ENCODE data around the gene VPS39. TPM values are rescaled to one million over a fixed set of nuclear protein-coding genes. Genes with fewer than 3 reads are reported as not detected.
A peak's percentile ranks its signal among the peaks of the same experiment; 100 is the strongest.

VPS39 gene
- total and polyA plus RNA-seq, 2 donors (not counting 1 experiment from before 2014, with no cell fraction given): 53.7 to 55.5 TPM

DNA sequence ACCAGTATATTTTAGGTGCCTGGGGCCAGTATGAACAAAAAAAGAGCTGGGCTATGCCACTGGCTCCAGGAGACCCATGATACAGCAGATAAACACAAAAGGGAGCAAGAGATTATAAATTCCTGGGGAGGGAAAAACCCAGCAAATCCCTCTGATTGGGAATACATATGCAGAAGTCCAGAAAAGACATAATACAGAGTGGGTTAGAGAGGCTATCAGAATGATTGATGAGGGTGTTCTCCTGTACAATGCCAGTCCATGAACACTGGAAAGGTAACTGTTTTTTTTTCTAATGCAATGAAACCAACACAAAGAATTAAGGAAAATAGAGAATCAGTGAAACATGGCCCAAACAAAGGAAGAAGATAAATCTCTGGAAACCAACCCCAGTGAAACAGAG lies 5.4 kb upstream of the VPS39 start:
- TF ChIP-seq EZH2 (IDR thresholded peaks at IDR 0.05; ENCODE audit: low read length, missing control alignments): no peak
- TF ChIP-seq, protein P1, sequence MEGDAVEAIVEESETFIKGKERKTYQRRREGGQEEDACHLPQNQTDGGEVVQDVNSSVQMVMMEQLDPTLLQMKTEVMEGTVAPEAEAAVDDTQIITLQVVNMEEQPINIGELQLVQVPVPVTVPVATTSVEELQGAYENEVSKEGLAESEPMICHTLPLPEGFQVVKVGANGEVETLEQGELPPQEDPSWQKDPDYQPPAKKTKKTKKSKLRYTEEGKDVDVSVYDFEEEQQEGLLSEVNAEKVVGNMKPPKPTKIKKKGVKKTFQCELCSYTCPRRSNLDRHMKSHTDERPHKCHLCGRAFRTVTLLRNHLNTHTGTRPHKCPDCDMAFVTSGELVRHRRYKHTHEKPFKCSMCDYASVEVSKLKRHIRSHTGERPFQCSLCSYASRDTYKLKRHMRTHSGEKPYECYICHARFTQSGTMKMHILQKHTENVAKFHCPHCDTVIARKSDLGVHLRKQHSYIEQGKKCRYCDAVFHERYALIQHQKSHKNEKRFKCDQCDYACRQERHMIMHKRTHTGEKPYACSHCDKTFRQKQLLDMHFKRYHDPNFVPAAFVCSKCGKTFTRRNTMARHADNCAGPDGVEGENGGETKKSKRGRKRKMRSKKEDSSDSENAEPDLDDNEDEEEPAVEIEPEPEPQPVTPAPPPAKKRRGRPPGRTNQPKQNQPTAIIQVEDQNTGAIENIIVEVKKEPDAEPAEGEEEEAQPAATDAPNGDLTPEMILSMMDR (conservative IDR thresholded peaks at IDR 0.05 in 1 of 2, IDR thresholded peaks at IDR 0.05 in 1 of 2; ENCODE audit: low read depth in 1 of 2, low read length in 2 of 2): no peak
- Histone ChIP-seq H3K4me2 (ENCODE audit: extremely low read depth, insufficient read depth, low read length) (no peak overlapping the region), H2AFZ (ENCODE audit: low read length) (no peak overlapping the region), H3K4me1 (ENCODE audit: control insufficient read depth, extremely low read depth, insufficient read depth, low read length) (no peaks in the 10 kb centered on the region), H3K27me3 (ENCODE audit: control insufficient read depth, insufficient read depth, low read length) (no peaks in the 10 kb centered on the region), H4K20me1 (ENCODE audit: control insufficient read depth, extremely low read depth, insufficient read depth, low read length) (no peaks in the 10 kb centered on the region), H3K4me3 (replicated peaks in 1 of 4; ENCODE audit: control extremely low read depth in 1 of 4, insufficient read depth in 1 of 4, low read depth in 3 of 4, low read length in 4 of 4) (no peak overlapping the region), H3K9ac (ENCODE audit: insufficient read depth, low read length) (no peak overlapping the region), H3K27ac (ENCODE audit: insufficient read depth, low read length) (no peak overlapping the region), H3K79me2 (ENCODE audit: control insufficient read depth, insufficient read depth, low read length) (no peaks in the 10 kb centered on the region), H3K36me3 (ENCODE audit: control insufficient read depth, insufficient read depth, low read length) (peaks cover 7% of the 10 kb centered on the region), H3K9me3 (ENCODE audit: control insufficient read depth, insufficient read depth, low read depth, low read length) (no peaks in the 10 kb centered on the region)
- no peak for DNase-seq (ENCODE audit: low read depth in 2 of 2)

DNA sequence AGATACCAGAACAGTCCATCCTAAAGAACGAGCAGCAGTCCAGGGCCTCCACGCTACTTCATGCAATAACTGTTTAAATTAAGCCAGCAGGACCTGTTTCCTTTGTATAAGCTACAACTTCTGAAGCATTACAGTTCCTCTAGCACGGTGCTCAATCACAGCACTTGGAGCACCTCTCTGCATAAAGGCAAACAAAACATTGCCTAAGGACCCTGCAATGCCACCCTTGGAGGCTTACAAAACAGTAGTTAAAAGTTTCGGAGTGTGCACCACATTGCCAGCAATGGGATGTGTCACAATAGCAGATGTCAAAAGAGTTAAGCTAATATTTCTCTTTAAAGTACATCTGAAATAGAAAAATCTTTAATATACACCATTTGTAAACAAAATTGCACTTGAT lies 2.6 kb upstream of the VPS39 start:
- Histone ChIP-seq H3K9ac (ENCODE audit: insufficient read depth, low read length) (no peak overlapping the region), H3K4me1 (ENCODE audit: control insufficient read depth, extremely low read depth, insufficient read depth, low read length) (peaks cover 2% of the 10 kb centered on the region), H3K27ac (ENCODE audit: insufficient read depth, low read length) (no peak overlapping the region), H3K4me3 (replicated peaks in 1 of 4; ENCODE audit: control extremely low read depth in 1 of 4, insufficient read depth in 1 of 4, low read depth in 3 of 4, low read length in 4 of 4) (no peak overlapping the region), H3K79me2 (ENCODE audit: control insufficient read depth, insufficient read depth, low read length) (peaks cover 19% of the 10 kb centered on the region), H2AFZ (ENCODE audit: low read length) (no peak overlapping the region), H3K9me3 (ENCODE audit: control insufficient read depth, insufficient read depth, low read depth, low read length) (no peaks in the 10 kb centered on the region), H3K4me2 (ENCODE audit: extremely low read depth, insufficient read depth, low read length) (no peak overlapping the region), H3K27me3 (ENCODE audit: control insufficient read depth, insufficient read depth, low read length) (no peaks in the 10 kb centered on the region), H3K36me3 (ENCODE audit: control insufficient read depth, insufficient read depth, low read length) (peaks cover 5% of the 10 kb centered on the region), H4K20me1 (ENCODE audit: control insufficient read depth, extremely low read depth, insufficient read depth, low read length) (no peaks in the 10 kb centered on the region)
- TF ChIP-seq EZH2 (IDR thresholded peaks at IDR 0.05; ENCODE audit: low read length, missing control alignments): no peak
- TF ChIP-seq, protein P1 (conservative IDR thresholded peaks at IDR 0.05 in 1 of 2, IDR thresholded peaks at IDR 0.05 in 1 of 2; ENCODE audit: low read depth in 1 of 2, low read length in 2 of 2): no peak
- DNase-seq (ENCODE audit: low read depth in 2 of 2): no peak

DNA sequence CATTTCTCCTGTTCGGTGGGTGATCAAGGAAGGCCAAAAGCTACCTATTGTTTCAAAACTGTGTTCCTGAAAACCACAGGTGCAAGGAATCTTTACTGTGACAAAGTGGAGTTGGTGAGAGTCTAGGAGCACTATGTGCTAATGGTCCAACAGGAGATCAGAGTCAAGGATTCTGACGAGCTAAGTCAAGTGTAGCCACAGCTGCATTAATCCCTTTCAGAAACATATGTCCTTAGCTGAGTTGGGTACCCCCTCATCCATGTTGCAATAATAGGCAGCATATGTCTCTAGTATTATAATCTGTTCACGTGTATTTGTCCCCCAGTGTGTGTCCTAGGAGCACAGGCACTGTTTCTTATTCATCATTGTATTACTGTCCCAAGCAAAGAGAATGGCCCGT lies 1.7 kb downstream of the VPS39 start:
- no peaks in the 10 kb centered on the region for H3K36me3 ChIP-seq (ENCODE audit: control insufficient read depth, insufficient read depth, low read length)
- H3K27ac ChIP-seq (ENCODE audit: insufficient read depth, low read length): no peak overlapping the region
- H3K4me3 ChIP-seq (replicated peaks in 1 of 4; ENCODE audit: control extremely low read depth in 1 of 4, insufficient read depth in 1 of 4, low read depth in 3 of 4, low read length in 4 of 4): peak overlapping the region in 2 of 4 experiments; percentile 91
- no peaks in the 10 kb centered on the region for H3K27me3 ChIP-seq (ENCODE audit: control insufficient read depth, insufficient read depth, low read length)
- H3K9me3 ChIP-seq (ENCODE audit: control insufficient read depth, insufficient read depth, low read depth, low read length): no peaks in the 10 kb centered on the region
- TF ChIP-seq EZH2 (IDR thresholded peaks at IDR 0.05; ENCODE audit: low read length, missing control alignments): no peak
- TF ChIP-seq, protein P1 (conservative IDR thresholded peaks at IDR 0.05 in 1 of 2, IDR thresholded peaks at IDR 0.05 in 1 of 2; ENCODE audit: low read depth in 1 of 2, low read length in 2 of 2): no peak
- H3K79me2 ChIP-seq (ENCODE audit: control insufficient read depth, insufficient read depth, low read length): peaks cover 30% of the 10 kb centered on the region
- peaks cover 2% of the 10 kb centered on the region for H3K4me1 ChIP-seq (ENCODE audit: control insufficient read depth, extremely low read depth, insufficient read depth, low read length)
- no peak overlapping the region for H2AFZ ChIP-seq (ENCODE audit: low read length)
- no peak for DNase-seq (ENCODE audit: low read depth in 2 of 2)
- no peak overlapping the region for H3K4me2 ChIP-seq (ENCODE audit: extremely low read depth, insufficient read depth, low read length)
- no peak overlapping the region for H3K9ac ChIP-seq (ENCODE audit: insufficient read depth, low read length)
- H4K20me1 ChIP-seq (ENCODE audit: control insufficient read depth, extremely low read depth, insufficient read depth, low read length): no peaks in the 10 kb centered on the region

All from fibroblast of lung (primary cell).